Lower lobe of right lung (tissue), 2 donors: ENCODE measurements around the gene MIB1. TPM values are rescaled to one million over a fixed set of nuclear protein-coding genes. Genes with fewer than 3 reads are reported as not detected.
A peak's percentile ranks its signal among the peaks of the same experiment; 100 is the strongest.

ENCODE experiments used
- ATAC-seq, 2 donors: fragments of 200-7000 bp; cut with Tn5 transposase; one replicate each; pipeline ENCODE4 v1.9.1; 2020 to 2022; ENCODE audit warnings: mild to moderate bottlenecking in 2 of 2, moderate library complexity in 2 of 2
- DNase-seq: peaks from one replicate; pipeline ENCODE4 v3.0.0-alpha.2; 2020
- H3K27ac ChIP-seq: fragments of 200-600 bp; one replicate; pipeline ENCODE4 v1.8.0; 2022
- H3K27me3 ChIP-seq: fragments of 200-600 bp; one replicate; pipeline ENCODE4 v1.8.0; 2022; ENCODE audit warnings: low read depth
- H3K36me3 ChIP-seq: fragments of 200-600 bp; one replicate; pipeline ENCODE4 v1.8.0; 2022; ENCODE audit warnings: mild to moderate bottlenecking
- H3K4me1 ChIP-seq: fragments of 200-600 bp; one replicate; pipeline ENCODE4 v1.8.0; 2022
- H3K4me3 ChIP-seq: fragments of 200-600 bp; one replicate; pipeline ENCODE4 v1.8.0; 2022; ENCODE audit warnings: mild to moderate bottlenecking
- H3K9me3 ChIP-seq: fragments of 200-600 bp; one replicate; pipeline ENCODE4 v1.8.0; 2022
- intact Hi-C: fragments of 100-400 bp; cut with DNase I; formaldehyde crosslinking; loops from one replicate; pipeline ENCODE4 v1.11.0; 2022
- total RNA-seq: library from RNA; stranded (reverse); fragmentation: NEBNext Ultra II Directional; extraction: Animal tissue kit (Norgen Biotek cat#: 25700); gene quantifications from one replicate; pipeline ENCODE4 v1.2.1, GENCODE V29; 2021
- TF ChIP-seq, protein P1 (sequence below): fragments of 200-600 bp; IDR thresholded peaks from one replicate; pipeline ENCODE4 v1.8.0; 2022; ENCODE audit warnings: antibody characterized with exemption, mild to moderate bottlenecking
- donor health status: DM: no; HTN: yes; CAD: no; lungs with severe emphysema.

MIB1 gene
- total RNA-seq, 1 donor from 2014 or later: 29.3 TPM

DNA sequence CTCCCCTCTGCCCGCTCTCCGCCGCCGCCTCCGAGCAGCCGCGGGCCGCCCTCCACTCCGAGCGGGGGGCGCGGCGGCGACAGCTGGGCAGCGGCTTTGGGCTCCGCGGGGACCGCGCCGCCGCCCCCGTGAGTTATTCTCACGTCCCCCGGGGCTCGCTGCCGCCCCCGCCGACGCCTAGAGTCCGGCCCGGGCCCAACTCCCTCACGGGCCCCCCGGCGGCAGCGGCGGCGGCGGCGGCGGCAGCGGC is 645 bp downstream of the MIB1 start:
- Histone ChIP-seq H3K27me3 (no peaks in the 10 kb centered on the region), H3K27ac (peak overlapping the region; percentile 96), H3K36me3 (no peaks in the 10 kb centered on the region), H3K4me3 (peak overlapping the region; percentile 90), H3K4me1 (peaks cover 21% of the 10 kb centered on the region), H3K9me3 (no peaks in the 10 kb centered on the region)
- DNase-seq: no peak
- TF ChIP-seq, protein P1, sequence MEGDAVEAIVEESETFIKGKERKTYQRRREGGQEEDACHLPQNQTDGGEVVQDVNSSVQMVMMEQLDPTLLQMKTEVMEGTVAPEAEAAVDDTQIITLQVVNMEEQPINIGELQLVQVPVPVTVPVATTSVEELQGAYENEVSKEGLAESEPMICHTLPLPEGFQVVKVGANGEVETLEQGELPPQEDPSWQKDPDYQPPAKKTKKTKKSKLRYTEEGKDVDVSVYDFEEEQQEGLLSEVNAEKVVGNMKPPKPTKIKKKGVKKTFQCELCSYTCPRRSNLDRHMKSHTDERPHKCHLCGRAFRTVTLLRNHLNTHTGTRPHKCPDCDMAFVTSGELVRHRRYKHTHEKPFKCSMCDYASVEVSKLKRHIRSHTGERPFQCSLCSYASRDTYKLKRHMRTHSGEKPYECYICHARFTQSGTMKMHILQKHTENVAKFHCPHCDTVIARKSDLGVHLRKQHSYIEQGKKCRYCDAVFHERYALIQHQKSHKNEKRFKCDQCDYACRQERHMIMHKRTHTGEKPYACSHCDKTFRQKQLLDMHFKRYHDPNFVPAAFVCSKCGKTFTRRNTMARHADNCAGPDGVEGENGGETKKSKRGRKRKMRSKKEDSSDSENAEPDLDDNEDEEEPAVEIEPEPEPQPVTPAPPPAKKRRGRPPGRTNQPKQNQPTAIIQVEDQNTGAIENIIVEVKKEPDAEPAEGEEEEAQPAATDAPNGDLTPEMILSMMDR: no peak
- ATAC-seq: no peak
- intact Hi-C loops: no loop called here

DNA sequence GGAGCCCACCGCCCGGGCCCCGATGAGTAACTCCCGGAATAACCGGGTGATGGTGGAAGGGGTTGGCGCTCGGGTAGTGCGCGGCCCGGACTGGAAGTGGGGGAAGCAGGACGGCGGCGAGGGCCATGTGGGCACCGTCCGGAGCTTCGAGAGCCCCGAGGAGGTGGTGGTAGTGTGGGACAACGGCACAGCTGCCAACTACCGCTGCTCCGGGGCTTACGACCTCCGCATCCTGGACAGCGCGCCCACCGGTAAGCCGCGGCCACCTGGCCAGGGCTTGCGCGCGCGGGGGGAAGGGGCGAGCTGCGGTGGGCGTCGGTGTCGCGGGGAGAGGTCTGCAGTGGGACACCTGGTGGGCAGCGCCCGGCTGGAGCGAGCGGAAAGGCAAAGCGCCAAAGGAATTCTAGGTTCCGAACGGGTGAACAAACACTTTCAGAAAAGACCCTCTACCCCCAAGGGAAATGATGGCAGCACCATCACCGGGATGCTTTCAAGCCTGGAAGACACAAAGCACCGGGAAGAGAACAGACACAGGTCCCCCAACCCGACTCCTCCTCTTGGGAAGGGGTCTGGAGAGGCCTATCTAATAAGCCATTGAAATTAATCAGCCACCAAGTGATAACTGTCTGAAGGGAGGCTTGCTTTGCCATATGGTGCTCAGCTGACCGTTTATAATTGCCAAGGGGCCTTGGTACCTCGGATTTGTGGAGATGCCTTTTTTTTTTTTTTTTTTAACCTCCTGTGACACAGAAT is 1.1 kb downstream of the MIB1 start:
- Histone ChIP-seq H3K4me1 (peaks cover 21% of the 10 kb centered on the region), H3K27me3 (no peaks in the 10 kb centered on the region), H3K9me3 (no peaks in the 10 kb centered on the region), H3K4me3 (peak overlapping the region; percentile 90), H3K27ac (peak overlapping the region; percentile 96), H3K36me3 (no peaks in the 10 kb centered on the region)
- intact Hi-C loops: no loop called here
- DNase-seq: peak; percentile 66
- ATAC-seq: peak; percentile 8 to 16
- TF ChIP-seq, protein P1: no peak

DNA sequence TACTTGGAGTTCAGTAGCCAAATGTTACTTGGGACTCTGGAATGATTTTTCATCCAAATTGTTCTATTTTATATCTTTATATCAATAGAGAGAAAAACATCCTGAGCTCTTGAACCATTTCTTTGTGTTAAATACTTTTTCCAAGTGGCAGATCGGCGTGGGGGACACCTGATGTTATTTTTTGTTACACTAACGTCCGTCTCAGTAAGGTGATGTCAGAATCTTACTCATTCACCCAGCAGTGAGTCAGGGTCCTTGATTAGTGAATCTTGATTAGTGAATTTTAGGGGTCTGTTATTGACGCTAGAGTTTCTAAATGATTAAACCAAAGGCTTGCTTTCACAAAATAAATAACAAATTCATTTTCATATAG is 1.7 kb downstream of the MIB1 start:
- no peaks in the 10 kb centered on the region for H3K27me3 ChIP-seq
- H3K4me1 ChIP-seq: peaks cover 25% of the 10 kb centered on the region
- ATAC-seq (no peak), DNase-seq (no peak)
- H3K27ac ChIP-seq: no peak overlapping the region
- intact Hi-C loops: no loop called here
- no peaks in the 10 kb centered on the region for H3K9me3 ChIP-seq
- no peaks in the 10 kb centered on the region for H3K36me3 ChIP-seq
- TF ChIP-seq, protein P1: no peak
- peak overlapping the region; percentile 90 for H3K4me3 ChIP-seq

DNA sequence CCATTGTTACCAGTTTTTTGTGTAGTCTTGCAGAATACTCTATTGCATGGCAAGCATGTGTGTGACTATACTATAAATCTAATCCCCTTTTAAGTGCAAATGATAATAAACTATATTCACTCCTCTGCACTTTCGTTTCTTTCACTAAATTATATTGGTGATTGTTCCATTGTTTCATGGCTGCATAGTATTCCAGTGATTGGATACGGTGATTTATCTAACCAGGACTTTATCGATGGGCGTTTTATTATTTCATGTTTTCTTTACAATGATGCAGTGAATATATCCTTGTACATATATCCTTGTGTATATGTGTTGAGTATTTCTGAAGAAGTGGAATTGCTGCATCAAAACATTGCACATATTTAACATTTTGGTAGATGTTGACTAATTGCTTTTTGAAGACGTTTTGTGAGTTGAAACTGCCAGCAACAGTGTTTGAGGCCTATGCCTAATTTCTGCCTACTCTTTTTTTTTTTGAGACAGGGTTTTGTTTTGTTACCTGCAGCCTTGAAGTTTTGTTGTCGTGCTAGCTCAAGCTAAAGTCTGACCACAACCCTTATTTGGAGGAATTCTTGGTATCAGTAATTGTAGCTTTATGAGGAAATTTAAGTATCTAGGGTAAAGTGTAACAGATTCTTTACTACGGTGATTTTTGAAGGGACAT is 2.7 kb downstream of the MIB1 start:
- TF ChIP-seq, protein P1: no peak
- H3K9me3 ChIP-seq: no peaks in the 10 kb centered on the region
- no peak for DNase-seq
- ATAC-seq: no peak
- H3K4me3 ChIP-seq: no peak overlapping the region
- H3K36me3 ChIP-seq: no peaks in the 10 kb centered on the region
- no peak overlapping the region for H3K27ac ChIP-seq
- intact Hi-C loops: no loop called here
- no peaks in the 10 kb centered on the region for H3K27me3 ChIP-seq
- H3K4me1 ChIP-seq: peaks cover 32% of the 10 kb centered on the region

DNA sequence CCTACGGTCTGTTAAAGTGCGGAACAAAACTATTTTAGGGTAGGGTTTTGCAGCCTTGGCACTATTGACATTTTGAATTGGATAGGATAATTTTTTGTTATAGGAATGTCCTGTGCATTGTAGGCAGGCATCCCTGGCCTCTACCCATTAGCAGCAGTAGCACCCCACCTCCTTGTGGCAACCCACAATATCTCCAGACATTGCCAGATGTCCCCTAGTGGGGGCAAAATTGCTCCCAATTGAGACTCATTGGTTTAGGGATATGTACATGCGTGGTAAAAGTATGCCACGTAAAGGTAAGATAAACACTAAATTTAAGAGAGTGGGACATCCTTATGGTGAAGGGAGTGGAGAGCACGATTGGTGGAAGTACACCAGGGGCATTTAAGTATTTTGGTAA is 4.6 kb downstream of the MIB1 start:
- H3K9me3 ChIP-seq: no peaks in the 10 kb centered on the region
- H3K27ac ChIP-seq: no peak overlapping the region
- ATAC-seq (no peak), DNase-seq (no peak)
- TF ChIP-seq, protein P1: no peak
- no peaks in the 10 kb centered on the region for H3K36me3 ChIP-seq
- no peak overlapping the region for H3K4me3 ChIP-seq
- intact Hi-C loops: no loop called here
- H3K4me1 ChIP-seq: peaks cover 28% of the 10 kb centered on the region
- no peaks in the 10 kb centered on the region for H3K27me3 ChIP-seq
